Measurements from ENCODE around the gene PRPF8.
A peak's percentile ranks its signal among the peaks of the same experiment; 100 is the strongest.

DNA sequence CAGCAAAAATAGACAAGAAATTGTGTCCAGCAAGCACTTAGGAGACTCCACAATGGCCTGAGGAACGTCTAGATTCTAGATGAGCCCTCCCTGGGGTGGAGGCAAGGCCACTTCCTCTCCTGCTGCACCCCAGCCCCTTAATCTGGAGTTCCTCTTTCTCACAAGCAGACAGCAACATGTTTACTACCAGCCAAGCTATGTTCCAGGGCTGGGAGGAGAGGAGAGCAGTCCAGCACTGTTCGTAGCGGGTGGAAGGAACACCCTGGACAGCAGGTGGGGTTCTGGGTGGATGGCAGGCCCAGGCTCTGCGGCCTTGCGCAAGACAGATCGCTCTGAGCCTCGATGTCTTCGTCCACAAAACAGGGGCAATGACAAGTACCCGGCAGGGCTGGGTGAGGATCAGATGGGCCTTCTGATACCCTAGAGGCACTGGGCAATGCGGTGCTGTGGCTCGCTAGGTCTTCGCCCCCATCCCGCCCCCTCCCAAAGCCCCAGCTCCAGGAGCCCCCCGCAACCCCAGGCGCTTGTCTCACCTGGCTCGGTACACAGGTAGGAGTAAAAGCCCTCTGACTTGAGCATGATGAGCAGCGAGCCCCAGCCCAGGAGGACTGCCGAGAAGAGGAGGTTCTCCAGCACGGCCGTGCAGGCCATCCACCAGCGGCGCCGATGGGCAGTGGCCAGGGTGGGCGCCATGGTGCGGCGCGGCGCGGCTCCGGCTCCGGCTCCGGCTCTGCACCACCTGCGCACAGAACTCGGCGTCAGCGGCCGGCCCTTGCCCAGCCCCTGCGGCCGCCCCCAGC, 57.3 kb downstream of the PRPF8 start:
- TF ChIP-seq POLR2AphosphoS5 (IDR thresholded peaks at IDR 0.05; ENCODE audit: low read depth, low read length) (no peak), TAF1 (IDR thresholded peaks at IDR 0.05; ENCODE audit: low read depth, low read length) (no peak), POLR2A (IDR thresholded peaks at IDR 0.05; ENCODE audit: low read depth, low read length) (no peak), POU2F2 (IDR thresholded peaks at IDR 0.05; ENCODE audit: low read depth, low read length) (no peak), SPI1 (IDR thresholded peaks at IDR 0.05; ENCODE audit: low read depth, low read length) (peak; percentile 96)
